AG08396 (cell line): ENCODE measurements around the gene DENND1B.
"Not testable (repeated sequence)": the region's sequence is repeated elsewhere in the genome, so short reads cannot be mapped to it uniquely, and the experiment has no call there.

Source experiments
- DNase-seq: peaks from one replicate; pipeline ENCODE4 v3.0.0; 2012; ENCODE audit warnings: low spot score, mixed read lengths

DENND1B gene

GRCh38 chr1:197786280-197786679, 11.0 kb upstream of the DENND1B start:
- DNase-seq: no peak

GRCh38 chr1:197783510-197783948, 8.2 kb upstream of the DENND1B start:
- DNase-seq: peak; percentile 24

GRCh38 chr1:197782722-197783360, 7.6 kb upstream of the DENND1B start:
- no peak for DNase-seq

GRCh38 chr1:197781968-197782721, 6.9 kb upstream of the DENND1B start:
- peak; percentile 34 for DNase-seq

GRCh38 chr1:197779921-197780320, 4.6 kb upstream of the DENND1B start:
- no peak for DNase-seq

GRCh38 chr1:197778366-197778945, 3.2 kb upstream of the DENND1B start:
- DNase-seq: no peak

- DNase-seq: peak; percentile 67
These were observed 1.2 kb upstream of the DENND1B start for GRCh38 chr1:197776351-197777105.

GRCh38 chr1:197774466-197775281, 606 bp downstream of the DENND1B start:
- peak; percentile 74 for DNase-seq

- DNase-seq: no peak
These were observed 1.4 kb downstream of the DENND1B start for GRCh38 chr1:197773856-197774255.

GRCh38 chr1:197771904-197772556, 3.2 kb downstream of the DENND1B start:
- no peak for DNase-seq

GRCh38 chr1:197771386-197771785, 3.9 kb downstream of the DENND1B start:
- no peak for DNase-seq

GRCh38 chr1:197770243-197770642, 5.0 kb downstream of the DENND1B start:
- DNase-seq: no peak

- no peak for DNase-seq
These were observed 6.0 kb downstream of the DENND1B start for GRCh38 chr1:197769287-197769686.

- DNase-seq: no peak
These were observed 7.1 kb downstream of the DENND1B start for GRCh38 chr1:197768014-197768805.

GRCh38 chr1:197763769-197764168, 11.5 kb downstream of the DENND1B start:
- DNase-seq: no peak

- DNase-seq: no peak
These were observed 12.0 kb downstream of the DENND1B start for GRCh38 chr1:197763307-197763706.

GRCh38 chr1:197761654-197762053, 13.6 kb downstream of the DENND1B start:
- no peak for DNase-seq

- DNase-seq: not testable (repeated sequence)
These were observed 19.7 kb downstream of the DENND1B start for GRCh38 chr1:197755553-197755952.

- DNase-seq: not testable (repeated sequence)
These were observed 22.6 kb downstream of the DENND1B start for GRCh38 chr1:197752652-197753164.

GRCh38 chr1:197750366-197750765, 24.9 kb downstream of the DENND1B start:
- DNase-seq: no peak
